Measurements from ENCODE around the gene IGSF23.

DNA sequence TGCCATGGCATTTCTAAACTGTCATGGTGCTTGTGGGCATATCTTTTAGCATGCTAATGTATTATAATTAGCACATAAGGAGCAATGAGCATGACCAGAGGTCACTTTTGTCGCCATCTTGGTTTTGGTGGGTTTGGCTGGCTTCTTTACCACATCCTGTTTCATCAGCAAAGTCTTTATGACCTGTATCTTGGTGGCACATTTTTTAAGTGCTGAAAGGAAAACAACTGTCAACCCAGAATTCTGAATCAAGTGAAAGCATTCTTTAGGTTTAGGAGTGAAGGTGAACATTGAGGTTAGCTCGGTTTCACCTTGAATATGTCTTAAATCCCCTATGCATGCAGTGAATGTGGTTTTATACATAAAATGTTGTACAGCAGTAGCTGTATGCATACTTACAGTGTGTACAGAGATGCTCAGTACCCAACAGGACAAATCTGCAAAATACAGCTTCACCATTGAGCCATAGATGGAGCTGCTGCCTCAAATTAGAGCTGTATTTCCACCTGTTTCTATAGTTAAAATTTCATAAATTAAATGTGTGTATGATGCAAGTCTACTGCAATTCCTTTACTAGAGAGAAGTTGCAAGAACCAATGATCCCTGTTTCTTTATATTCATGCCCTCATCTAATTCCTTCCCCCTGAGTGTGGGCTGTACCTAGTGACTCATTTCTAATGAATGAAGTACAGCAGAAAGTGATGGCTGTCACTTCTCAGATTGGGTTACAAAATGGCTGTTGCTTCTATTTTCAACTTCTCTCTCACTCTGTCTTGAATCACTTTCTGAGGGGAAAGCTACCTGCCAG lies 25.2 kb upstream of the IGSF23 start:
- TF ChIP-seq, protein P1, sequence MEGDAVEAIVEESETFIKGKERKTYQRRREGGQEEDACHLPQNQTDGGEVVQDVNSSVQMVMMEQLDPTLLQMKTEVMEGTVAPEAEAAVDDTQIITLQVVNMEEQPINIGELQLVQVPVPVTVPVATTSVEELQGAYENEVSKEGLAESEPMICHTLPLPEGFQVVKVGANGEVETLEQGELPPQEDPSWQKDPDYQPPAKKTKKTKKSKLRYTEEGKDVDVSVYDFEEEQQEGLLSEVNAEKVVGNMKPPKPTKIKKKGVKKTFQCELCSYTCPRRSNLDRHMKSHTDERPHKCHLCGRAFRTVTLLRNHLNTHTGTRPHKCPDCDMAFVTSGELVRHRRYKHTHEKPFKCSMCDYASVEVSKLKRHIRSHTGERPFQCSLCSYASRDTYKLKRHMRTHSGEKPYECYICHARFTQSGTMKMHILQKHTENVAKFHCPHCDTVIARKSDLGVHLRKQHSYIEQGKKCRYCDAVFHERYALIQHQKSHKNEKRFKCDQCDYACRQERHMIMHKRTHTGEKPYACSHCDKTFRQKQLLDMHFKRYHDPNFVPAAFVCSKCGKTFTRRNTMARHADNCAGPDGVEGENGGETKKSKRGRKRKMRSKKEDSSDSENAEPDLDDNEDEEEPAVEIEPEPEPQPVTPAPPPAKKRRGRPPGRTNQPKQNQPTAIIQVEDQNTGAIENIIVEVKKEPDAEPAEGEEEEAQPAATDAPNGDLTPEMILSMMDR (CRISPR knock-in tag; IDR thresholded peaks at IDR 0.05) = peak; percentile 43
- TF ChIP-seq ZNF232 (CRISPR knock-in tag; IDR thresholded peaks at IDR 0.05; ENCODE audit: borderline replicate concordance) = no peak
- no peak for TF ChIP-seq RERE (CRISPR knock-in tag; IDR thresholded peaks at IDR 0.05; ENCODE audit: low read depth)
- TF ChIP-seq HMG20B (CRISPR knock-in tag; conservative IDR thresholded peaks at IDR 0.05) = no peak
- TF ChIP-seq CEBPZ (IDR thresholded peaks at IDR 0.05; ENCODE audit: low read length) = no peak
- no peak for TF ChIP-seq ZBTB39 (CRISPR knock-in tag; IDR thresholded peaks at IDR 0.05)
